Osteocyte (in vitro differentiated cells): ENCODE measurements around the gene SAMSN1. TPM values are rescaled to one million over a fixed set of nuclear protein-coding genes. Genes with fewer than 3 reads are reported as not detected.

Experiments
- DNase-seq: peaks from one replicate; pipeline ENCODE4 v3.0.0; 2021; ENCODE audit warnings: mixed read lengths; ENCODE audit not compliant: unreplicated experiment; ENCODE audit errors: extremely low spot score
- H3K27ac Mint-ChIP-seq: one replicate; pipeline ENCODE4 v1.8.0; 2021; ENCODE audit warnings: mild to moderate bottlenecking, mixed read lengths; ENCODE audit not compliant: unreplicated experiment
- H3K27me3 Mint-ChIP-seq: one replicate; pipeline ENCODE4 v1.8.0; 2021; ENCODE audit warnings: mixed read lengths; ENCODE audit not compliant: unreplicated experiment
- H3K36me3 Mint-ChIP-seq: one replicate; pipeline ENCODE4 v1.8.0; 2021; ENCODE audit warnings: mixed read lengths; ENCODE audit not compliant: unreplicated experiment
- H3K4me1 Mint-ChIP-seq: one replicate; pipeline ENCODE4 v1.8.0; 2021; ENCODE audit warnings: mixed read lengths; ENCODE audit not compliant: unreplicated experiment
- H3K4me3 Mint-ChIP-seq: one replicate; pipeline ENCODE4 v1.8.0; 2021; ENCODE audit warnings: mild to moderate bottlenecking, moderate library complexity, mixed read lengths; ENCODE audit not compliant: unreplicated experiment
- H3K9me3 Mint-ChIP-seq: one replicate; pipeline ENCODE4 v1.8.0; 2021; ENCODE audit warnings: mixed read lengths; ENCODE audit not compliant: unreplicated experiment
- long read RNA-seq: library from polyadenylated mRNA; unstranded; transcript quantifications from one replicate; pipeline ENCODE4 v2.0.0, GENCODE V29; 2021
- total RNA-seq: library from RNA; stranded (reverse); gene quantifications from 2 replicates; pipeline ENCODE4 v1.2.1, GENCODE V29; 2021
- TF ChIP-seq, protein P1 (sequence below): fragments of 200-600 bp; sonication (generic); IDR thresholded peaks from 2 replicates; pipeline ENCODE4 v1.5.0; 2021; ENCODE audit warnings: antibody characterized with exemption, mild to moderate bottlenecking, moderate library complexity

Gene SAMSN1
- not detected in 2 replicates for total RNA-seq
- long read RNA-seq, result 0 reads

DNA sequence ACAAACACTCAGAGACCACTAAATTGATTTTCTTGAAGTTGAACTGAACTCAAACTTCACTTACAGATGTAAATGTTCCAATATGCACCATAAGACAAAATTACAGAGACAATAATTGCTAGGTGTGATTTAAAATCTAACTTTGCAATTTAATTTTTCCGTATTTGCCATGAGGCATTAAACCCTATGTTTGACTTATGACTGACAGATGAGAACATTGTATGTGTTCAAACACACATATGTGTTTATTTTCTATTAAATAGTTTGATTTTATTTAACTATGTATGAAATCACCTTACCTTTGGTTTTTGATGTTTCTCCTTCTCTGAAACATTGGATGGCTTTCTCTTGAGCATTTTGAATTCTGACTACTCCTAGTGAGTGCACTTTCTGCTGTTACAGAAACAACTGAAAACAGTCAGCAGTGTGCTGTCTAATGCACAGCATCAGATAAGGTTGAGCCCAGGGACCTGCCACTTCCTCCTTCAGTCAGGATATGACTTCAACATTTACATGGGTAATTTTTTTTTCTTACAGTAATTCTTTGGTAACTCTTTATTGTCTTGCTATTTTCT, at the start of gene SAMSN1:
TSS of gene SAMSN1 (minus strand) at position 410 of the 575 bp plus-strand sequence. CDS start at position 356, 54 bp downstream.
- Mint-ChIP-seq H3K27ac (no peak within 1 kb of the TSS), H3K27me3 (no peaks in the 10 kb centered on the region), H3K9me3 (peaks cover 21% of the 10 kb centered on the region), H3K4me3 (no peak within 1 kb of the TSS), H3K4me1 (no peaks in the 10 kb centered on the region), H3K36me3 (no peaks in the 10 kb centered on the region)
- DNase-seq, result no peak
- TF ChIP-seq, protein P1, sequence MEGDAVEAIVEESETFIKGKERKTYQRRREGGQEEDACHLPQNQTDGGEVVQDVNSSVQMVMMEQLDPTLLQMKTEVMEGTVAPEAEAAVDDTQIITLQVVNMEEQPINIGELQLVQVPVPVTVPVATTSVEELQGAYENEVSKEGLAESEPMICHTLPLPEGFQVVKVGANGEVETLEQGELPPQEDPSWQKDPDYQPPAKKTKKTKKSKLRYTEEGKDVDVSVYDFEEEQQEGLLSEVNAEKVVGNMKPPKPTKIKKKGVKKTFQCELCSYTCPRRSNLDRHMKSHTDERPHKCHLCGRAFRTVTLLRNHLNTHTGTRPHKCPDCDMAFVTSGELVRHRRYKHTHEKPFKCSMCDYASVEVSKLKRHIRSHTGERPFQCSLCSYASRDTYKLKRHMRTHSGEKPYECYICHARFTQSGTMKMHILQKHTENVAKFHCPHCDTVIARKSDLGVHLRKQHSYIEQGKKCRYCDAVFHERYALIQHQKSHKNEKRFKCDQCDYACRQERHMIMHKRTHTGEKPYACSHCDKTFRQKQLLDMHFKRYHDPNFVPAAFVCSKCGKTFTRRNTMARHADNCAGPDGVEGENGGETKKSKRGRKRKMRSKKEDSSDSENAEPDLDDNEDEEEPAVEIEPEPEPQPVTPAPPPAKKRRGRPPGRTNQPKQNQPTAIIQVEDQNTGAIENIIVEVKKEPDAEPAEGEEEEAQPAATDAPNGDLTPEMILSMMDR, result no peak

DNA sequence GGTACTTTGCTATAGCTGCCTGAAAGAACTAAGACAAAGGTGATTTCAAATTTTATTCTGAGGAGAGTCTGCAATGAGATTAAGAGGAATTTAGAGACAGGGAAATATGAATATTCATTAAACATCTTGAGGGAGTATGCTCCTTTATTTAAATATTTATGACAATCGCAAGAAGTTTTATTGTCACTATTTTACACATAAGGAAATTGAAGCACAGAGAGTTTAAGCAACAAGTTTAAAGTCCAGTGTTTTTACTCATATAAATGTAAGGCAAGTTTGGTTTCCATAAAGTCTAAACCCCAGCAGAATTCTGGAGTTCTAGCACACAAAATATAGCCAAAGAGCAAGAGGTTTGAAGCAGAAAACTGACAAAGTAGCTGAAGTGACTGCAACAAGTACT, 49.3 kb upstream of the SAMSN1 start:
- no peak for DNase-seq
- TF ChIP-seq, protein P1, result no peak
- no peaks in the 10 kb centered on the region for H3K36me3 Mint-ChIP-seq
- H3K27ac Mint-ChIP-seq, result no peak overlapping the region
- no peaks in the 10 kb centered on the region for H3K27me3 Mint-ChIP-seq
- no peaks in the 10 kb centered on the region for H3K4me1 Mint-ChIP-seq
- H3K9me3 Mint-ChIP-seq, result peaks cover 25% of the 10 kb centered on the region
- H3K4me3 Mint-ChIP-seq, result no peak overlapping the region

DNA sequence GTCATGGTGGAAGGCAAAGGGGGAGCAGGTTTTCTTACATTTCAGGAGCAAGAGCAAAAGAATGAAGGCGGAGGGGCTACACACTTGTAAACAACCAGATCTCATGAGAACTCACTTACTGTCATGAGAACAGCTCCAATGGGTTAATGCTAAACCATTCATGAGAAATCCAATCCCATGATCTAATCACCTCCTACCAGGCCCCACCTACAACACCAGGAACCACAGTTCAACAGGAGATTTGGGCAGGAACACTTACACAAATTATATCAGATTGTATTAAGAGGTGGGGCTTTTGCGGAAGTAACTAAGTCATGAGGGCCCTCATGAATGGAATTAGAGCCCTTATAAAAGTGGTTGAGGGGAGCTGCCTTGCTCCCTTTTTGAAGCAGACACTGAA, 48.9 kb upstream of the SAMSN1 start:
- Mint-ChIP-seq H3K27me3 (no peaks in the 10 kb centered on the region), H3K36me3 (no peaks in the 10 kb centered on the region), H3K4me1 (no peaks in the 10 kb centered on the region), H3K9me3 (peaks cover 20% of the 10 kb centered on the region), H3K4me3 (no peak overlapping the region), H3K27ac (no peak overlapping the region)
- TF ChIP-seq, protein P1, result no peak
- DNase-seq, result no peak

DNA sequence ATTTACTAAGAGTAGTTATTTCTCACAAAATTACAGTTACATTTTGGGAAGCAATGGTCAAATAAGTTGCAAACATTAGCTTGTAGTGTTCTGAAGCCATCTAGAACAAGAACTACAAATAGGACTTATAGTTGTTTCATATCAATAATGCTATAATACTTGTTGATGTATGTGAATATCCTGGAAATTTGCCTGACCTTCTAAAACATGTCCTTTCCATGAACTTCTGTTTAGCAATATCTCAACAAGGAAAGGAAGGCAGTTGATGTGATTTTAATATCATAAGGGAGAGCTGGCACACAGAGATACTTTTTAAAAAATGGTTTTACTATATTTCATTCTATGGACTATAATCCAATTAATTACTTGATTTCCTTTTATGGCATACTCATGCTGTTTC, 47.1 kb upstream of the SAMSN1 start:
- TF ChIP-seq, protein P1, result no peak
- H3K9me3 Mint-ChIP-seq, result peaks cover 14% of the 10 kb centered on the region
- H3K27ac Mint-ChIP-seq, result no peak overlapping the region
- no peak overlapping the region for H3K4me3 Mint-ChIP-seq
- H3K27me3 Mint-ChIP-seq, result no peaks in the 10 kb centered on the region
- DNase-seq, result no peak
- H3K36me3 Mint-ChIP-seq, result no peaks in the 10 kb centered on the region
- no peaks in the 10 kb centered on the region for H3K4me1 Mint-ChIP-seq

DNA sequence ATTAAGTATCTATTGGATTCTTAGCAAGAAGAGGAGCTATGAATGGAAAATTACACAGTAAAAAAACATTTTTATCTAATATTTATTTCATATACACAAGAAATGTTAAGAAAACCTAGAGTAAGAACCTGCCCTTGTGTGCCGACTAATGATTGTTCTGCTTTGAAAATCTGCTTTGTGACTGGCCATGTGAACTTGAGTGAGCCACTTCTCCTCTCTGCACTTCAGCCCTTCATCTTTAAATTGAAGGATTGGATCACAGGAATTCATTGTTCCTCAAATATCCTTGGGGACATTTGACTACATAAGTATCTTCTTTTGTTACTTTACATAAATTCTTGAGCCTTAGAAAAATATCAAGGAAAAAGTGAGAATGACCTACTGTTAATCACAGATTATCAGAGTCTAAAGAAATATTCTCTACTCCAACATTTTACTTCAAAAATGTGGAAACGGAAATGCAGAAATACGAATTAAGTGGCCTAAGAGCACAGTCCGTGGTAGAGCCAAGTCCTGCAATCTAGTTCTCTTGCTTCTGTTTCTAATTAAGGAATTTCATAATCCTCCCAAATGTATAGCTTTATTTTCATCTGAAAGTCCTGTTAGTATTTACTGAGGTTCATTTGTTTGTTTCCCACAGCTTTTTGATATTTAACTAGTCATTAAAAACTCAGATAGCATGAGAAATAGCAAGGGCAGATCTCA, 46.3 kb upstream of the SAMSN1 start:
- no peak overlapping the region for H3K27ac Mint-ChIP-seq
- no peak for DNase-seq
- no peaks in the 10 kb centered on the region for H3K27me3 Mint-ChIP-seq
- peaks cover 14% of the 10 kb centered on the region for H3K9me3 Mint-ChIP-seq
- H3K4me1 Mint-ChIP-seq, result no peaks in the 10 kb centered on the region
- no peaks in the 10 kb centered on the region for H3K36me3 Mint-ChIP-seq
- H3K4me3 Mint-ChIP-seq, result no peak overlapping the region
- TF ChIP-seq, protein P1, result no peak
